H1 (cell line): Measurements from ENCODE around the gene MXI1. TPM values are rescaled to one million over a fixed set of nuclear protein-coding genes. Genes with fewer than 3 reads are reported as not detected.

Source experiments
- CEBPB ChIP-seq: IDR thresholded peaks from 2 replicates; pipeline ENCODE4 v1.6.1; 2012; ENCODE audit warnings: low read depth, low read length
- EP300 ChIP-seq, 2 experiments: IDR thresholded peaks; 1 replicate in 1 of 2; 2 replicates in 1 of 2; pipeline ENCODE4 v1.6.1; 2011 to 2012; ENCODE audit warnings: low read depth in 2 of 2, low read length in 2 of 2, mild to moderate bottlenecking in 2 of 2, borderline replicate concordance in 1 of 2, inconsistent platforms in 1 of 2, moderate library complexity in 1 of 2
- KDM1A ChIP-seq: fragments of 200-600, 300-600 bp; sonication (generic); IDR thresholded peaks from 2 replicates; pipeline ENCODE4 v1.7.1; 2016; ENCODE audit warnings: mild to moderate bottlenecking, low read length, borderline replicate concordance
- polyA plus RNA-seq, 7 experiments: library from polyadenylated mRNA; depleted of rRNA in 3 of 7; stranded (reverse) in 5 of 7; unstranded in 2 of 7; fragments of >200 nt in 5 of 7; fragments of 200-250 nt in 2 of 7; gene quantifications; 1 replicate in 5 of 7; 2 replicates in 1 of 7; 4 replicates in 1 of 7; pipeline versions ENCODE4 v1.2.1 to v1.2.3, GENCODE V29; 2011 to 2013; ENCODE audit warnings: missing spikeins in 2 of 7, mixed read lengths in 2 of 7
- total RNA-seq: library from RNA; stranded (reverse); fragmentation: NEBNext Ultra II Directional; extraction: Animal tissue kit (Norgen Biotek cat#: 25700); gene quantifications from 2 replicates; pipeline ENCODE4 v1.2.1, GENCODE V29; 2021

The MXI1 gene
- total and polyA plus RNA-seq, 2 of the 8 experiments (the other 6 are each of a cell fraction or from before 2014, with no cell fraction given), result 5.7 to 8.8 TPM

GRCh38 chr10:110207011-110207804 is at the start of gene MXI1 (continued):
- TF ChIP-seq CEBPB (no peak), EP300 (IDR thresholded peaks at IDR 0.05; ENCODE audit: borderline replicate concordance in 1 of 2, low read depth in 2 of 2, low read length in 2 of 2) (no peak; a peak in 1 of 3 replicates), KDM1A (no peak)
- TF ChIP-seq, all 59 proteins: peak for 25
